ENCODE data around the gene MAMSTR. TPM values are rescaled to one million over a fixed set of nuclear protein-coding genes. Genes with fewer than 3 reads are reported as not detected.

MAMSTR gene
- total RNA-seq, 1 donor from 2014 or later: 2.1 TPM

DNA sequence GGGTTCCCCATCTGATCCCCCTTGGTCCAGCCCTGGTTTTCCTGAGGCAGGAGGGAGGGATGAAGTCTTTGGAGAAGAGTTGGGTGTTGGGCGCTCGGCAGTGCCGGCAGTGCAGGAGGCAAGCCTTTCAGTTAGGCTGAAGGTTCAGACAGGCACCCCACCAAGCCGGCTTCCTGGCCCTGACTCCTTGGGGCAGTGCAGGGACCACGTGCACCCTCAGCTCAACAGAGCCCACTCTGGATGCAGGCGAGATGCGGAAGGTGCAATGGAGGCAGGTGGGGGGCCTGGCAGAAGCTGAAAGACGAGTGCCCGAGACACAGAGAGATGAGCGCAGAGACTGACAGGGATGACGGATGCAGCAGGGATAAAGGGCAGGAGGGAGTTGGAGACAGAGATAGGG lies 11.1 kb downstream of the MAMSTR start:
- no peak overlapping the region for H3K27ac Mint-ChIP-seq
- DNase-seq (ENCODE audit: low spot score, unreplicated experiment): no peak
- H3K4me3 Mint-ChIP-seq (ENCODE audit: low read depth): no peak overlapping the region
- H3K27me3 Mint-ChIP-seq: no peaks in the 10 kb centered on the region
- H3K36me3 Mint-ChIP-seq (ENCODE audit: insufficient read depth): peaks cover 9% of the 10 kb centered on the region
- TF ChIP-seq, protein P1, sequence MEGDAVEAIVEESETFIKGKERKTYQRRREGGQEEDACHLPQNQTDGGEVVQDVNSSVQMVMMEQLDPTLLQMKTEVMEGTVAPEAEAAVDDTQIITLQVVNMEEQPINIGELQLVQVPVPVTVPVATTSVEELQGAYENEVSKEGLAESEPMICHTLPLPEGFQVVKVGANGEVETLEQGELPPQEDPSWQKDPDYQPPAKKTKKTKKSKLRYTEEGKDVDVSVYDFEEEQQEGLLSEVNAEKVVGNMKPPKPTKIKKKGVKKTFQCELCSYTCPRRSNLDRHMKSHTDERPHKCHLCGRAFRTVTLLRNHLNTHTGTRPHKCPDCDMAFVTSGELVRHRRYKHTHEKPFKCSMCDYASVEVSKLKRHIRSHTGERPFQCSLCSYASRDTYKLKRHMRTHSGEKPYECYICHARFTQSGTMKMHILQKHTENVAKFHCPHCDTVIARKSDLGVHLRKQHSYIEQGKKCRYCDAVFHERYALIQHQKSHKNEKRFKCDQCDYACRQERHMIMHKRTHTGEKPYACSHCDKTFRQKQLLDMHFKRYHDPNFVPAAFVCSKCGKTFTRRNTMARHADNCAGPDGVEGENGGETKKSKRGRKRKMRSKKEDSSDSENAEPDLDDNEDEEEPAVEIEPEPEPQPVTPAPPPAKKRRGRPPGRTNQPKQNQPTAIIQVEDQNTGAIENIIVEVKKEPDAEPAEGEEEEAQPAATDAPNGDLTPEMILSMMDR (IDR thresholded peaks at IDR 0.05; ENCODE audit: unreplicated experiment): no peak
- H3K4me1 Mint-ChIP-seq (ENCODE audit: low read depth): no peaks in the 10 kb centered on the region
- no peaks in the 10 kb centered on the region for H3K9me3 Mint-ChIP-seq (ENCODE audit: low read depth)

- no peak overlapping the region for H3K27ac Mint-ChIP-seq
- DNase-seq (ENCODE audit: low spot score, unreplicated experiment): no peak
- H3K4me3 Mint-ChIP-seq (ENCODE audit: low read depth): no peak overlapping the region
- H3K27me3 Mint-ChIP-seq: no peaks in the 10 kb centered on the region
- H3K4me1 Mint-ChIP-seq (ENCODE audit: low read depth): no peaks in the 10 kb centered on the region
- peaks cover 17% of the 10 kb centered on the region for H3K36me3 Mint-ChIP-seq (ENCODE audit: insufficient read depth)
- no peaks in the 10 kb centered on the region for H3K9me3 Mint-ChIP-seq (ENCODE audit: low read depth)
- TF ChIP-seq, protein P1 (IDR thresholded peaks at IDR 0.05; ENCODE audit: unreplicated experiment): no peak
Observed at GRCh38 chr19:48705431-48705830, 14.1 kb downstream of the MAMSTR start.

DNA sequence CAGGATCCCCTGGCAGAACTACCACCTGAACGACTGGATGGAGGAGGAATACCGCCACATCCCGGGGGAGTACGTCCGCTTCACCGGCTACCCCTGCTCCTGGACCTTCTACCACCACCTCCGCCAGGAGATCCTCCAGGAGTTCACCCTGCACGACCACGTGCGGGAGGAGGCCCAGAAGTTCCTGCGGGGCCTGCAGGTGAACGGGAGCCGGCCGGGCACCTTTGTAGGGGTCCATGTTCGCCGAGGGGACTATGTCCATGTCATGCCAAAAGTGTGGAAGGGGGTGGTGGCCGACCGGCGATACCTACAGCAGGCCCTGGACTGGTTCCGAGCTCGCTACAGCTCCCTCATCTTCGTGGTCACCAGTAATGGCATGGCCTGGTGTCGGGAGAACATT lies 16.2 kb downstream of the MAMSTR start:
- H3K4me1 Mint-ChIP-seq (ENCODE audit: low read depth): no peaks in the 10 kb centered on the region
- H3K9me3 Mint-ChIP-seq (ENCODE audit: low read depth): no peaks in the 10 kb centered on the region
- TF ChIP-seq, protein P1 (IDR thresholded peaks at IDR 0.05; ENCODE audit: unreplicated experiment): no peak
- peaks cover 17% of the 10 kb centered on the region for H3K36me3 Mint-ChIP-seq (ENCODE audit: insufficient read depth)
- DNase-seq (ENCODE audit: low spot score, unreplicated experiment): no peak
- H3K27me3 Mint-ChIP-seq: no peaks in the 10 kb centered on the region
- H3K27ac Mint-ChIP-seq: no peak overlapping the region
- H3K4me3 Mint-ChIP-seq (ENCODE audit: low read depth): no peak overlapping the region

DNA sequence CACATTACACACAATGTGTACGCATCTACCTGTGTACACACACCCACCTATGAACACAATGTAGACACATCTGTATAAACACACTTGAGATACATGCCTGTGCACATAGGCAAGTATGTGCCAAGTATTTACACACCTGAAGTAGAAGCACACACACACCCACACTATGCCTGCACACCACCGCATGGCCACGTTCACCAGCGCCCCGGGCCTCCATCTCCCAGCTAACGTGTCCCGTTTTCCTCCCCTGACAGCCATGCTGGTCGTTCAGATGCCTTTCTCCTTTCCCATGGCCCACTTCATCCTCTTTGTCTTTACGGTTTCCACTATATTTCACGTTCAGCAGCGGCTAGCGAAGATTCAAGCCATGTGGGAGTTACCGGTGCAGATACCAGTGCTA lies 16.8 kb downstream of the MAMSTR start:
- no peak for DNase-seq (ENCODE audit: low spot score, unreplicated experiment)
- H3K27ac Mint-ChIP-seq: no peak overlapping the region
- H3K4me3 Mint-ChIP-seq (ENCODE audit: low read depth): no peak overlapping the region
- TF ChIP-seq, protein P1 (IDR thresholded peaks at IDR 0.05; ENCODE audit: unreplicated experiment): no peak
- peaks cover 17% of the 10 kb centered on the region for H3K36me3 Mint-ChIP-seq (ENCODE audit: insufficient read depth)
- H3K4me1 Mint-ChIP-seq (ENCODE audit: low read depth): no peaks in the 10 kb centered on the region
- peaks cover 4% of the 10 kb centered on the region for H3K27me3 Mint-ChIP-seq
- no peaks in the 10 kb centered on the region for H3K9me3 Mint-ChIP-seq (ENCODE audit: low read depth)

DNA sequence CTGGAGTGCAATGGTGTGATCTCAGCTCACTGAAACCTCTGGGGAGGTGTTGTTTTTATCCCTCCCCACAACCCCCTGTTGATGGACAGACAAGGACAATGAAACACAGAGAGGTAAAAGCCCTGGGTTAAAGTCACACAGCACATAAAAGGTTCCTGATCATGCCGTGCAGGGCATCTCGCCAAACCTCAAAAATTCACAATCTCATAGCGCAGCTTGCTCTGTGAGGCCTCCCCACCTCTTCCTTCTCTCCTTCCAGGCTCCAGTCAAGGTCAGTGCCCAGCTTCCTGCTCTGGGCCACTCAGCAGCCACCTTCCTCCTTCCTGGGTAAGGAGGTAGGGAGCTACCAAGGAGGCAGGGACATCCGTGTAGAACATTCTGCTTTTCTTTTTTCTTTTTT lies 21.5 kb downstream of the MAMSTR start:
- peaks cover 26% of the 10 kb centered on the region for H3K27me3 Mint-ChIP-seq
- H3K4me1 Mint-ChIP-seq (ENCODE audit: low read depth): peaks cover 10% of the 10 kb centered on the region
- DNase-seq (ENCODE audit: low spot score, unreplicated experiment): no peak
- no peak overlapping the region for H3K4me3 Mint-ChIP-seq (ENCODE audit: low read depth)
- H3K36me3 Mint-ChIP-seq (ENCODE audit: insufficient read depth): peaks cover 6% of the 10 kb centered on the region
- no peak overlapping the region for H3K27ac Mint-ChIP-seq
- TF ChIP-seq, protein P1 (IDR thresholded peaks at IDR 0.05; ENCODE audit: unreplicated experiment): no peak
- H3K9me3 Mint-ChIP-seq (ENCODE audit: low read depth): no peaks in the 10 kb centered on the region
